Measurements from ENCODE around the gene RARS2.

DNA sequence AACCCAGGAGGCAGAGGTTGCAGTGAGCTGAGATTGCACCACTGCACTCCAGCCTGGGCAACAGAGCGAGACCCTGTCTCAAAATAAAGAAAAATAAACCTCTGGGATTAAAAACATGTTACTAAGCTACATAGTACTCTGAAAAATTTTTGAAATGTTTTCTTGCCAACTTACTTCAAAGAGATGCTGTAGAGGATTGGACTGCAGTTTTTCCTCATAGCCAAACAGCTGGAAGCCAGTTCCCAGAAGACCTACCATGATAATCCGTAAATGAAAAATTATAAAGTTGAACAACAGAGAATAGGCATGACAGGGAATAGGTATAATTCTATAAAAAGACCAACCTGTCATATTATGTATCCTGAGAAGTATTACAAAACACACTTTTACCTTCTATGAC is 48.0 kb downstream of the RARS2 start:
- TF ChIP-seq, protein P1, sequence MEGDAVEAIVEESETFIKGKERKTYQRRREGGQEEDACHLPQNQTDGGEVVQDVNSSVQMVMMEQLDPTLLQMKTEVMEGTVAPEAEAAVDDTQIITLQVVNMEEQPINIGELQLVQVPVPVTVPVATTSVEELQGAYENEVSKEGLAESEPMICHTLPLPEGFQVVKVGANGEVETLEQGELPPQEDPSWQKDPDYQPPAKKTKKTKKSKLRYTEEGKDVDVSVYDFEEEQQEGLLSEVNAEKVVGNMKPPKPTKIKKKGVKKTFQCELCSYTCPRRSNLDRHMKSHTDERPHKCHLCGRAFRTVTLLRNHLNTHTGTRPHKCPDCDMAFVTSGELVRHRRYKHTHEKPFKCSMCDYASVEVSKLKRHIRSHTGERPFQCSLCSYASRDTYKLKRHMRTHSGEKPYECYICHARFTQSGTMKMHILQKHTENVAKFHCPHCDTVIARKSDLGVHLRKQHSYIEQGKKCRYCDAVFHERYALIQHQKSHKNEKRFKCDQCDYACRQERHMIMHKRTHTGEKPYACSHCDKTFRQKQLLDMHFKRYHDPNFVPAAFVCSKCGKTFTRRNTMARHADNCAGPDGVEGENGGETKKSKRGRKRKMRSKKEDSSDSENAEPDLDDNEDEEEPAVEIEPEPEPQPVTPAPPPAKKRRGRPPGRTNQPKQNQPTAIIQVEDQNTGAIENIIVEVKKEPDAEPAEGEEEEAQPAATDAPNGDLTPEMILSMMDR (IDR thresholded peaks at IDR 0.05; ENCODE audit: low read length), result no peak
- TF ChIP-seq EZH2phosphoT487 (IDR thresholded peaks at IDR 0.05; ENCODE audit: low read length), result no peak
- no peak for TF ChIP-seq EZH2 (optimal IDR thresholded peaks at IDR 0.05; ENCODE audit: low read depth, low read length)

All from MM.1S (cell line).